ENCODE results near the gene TAOK3.
"Not testable (repeated sequence)": the region's sequence is repeated elsewhere in the genome, so short reads cannot be mapped to it uniquely, and the experiment has no call there.

Gene TAOK3

DNA sequence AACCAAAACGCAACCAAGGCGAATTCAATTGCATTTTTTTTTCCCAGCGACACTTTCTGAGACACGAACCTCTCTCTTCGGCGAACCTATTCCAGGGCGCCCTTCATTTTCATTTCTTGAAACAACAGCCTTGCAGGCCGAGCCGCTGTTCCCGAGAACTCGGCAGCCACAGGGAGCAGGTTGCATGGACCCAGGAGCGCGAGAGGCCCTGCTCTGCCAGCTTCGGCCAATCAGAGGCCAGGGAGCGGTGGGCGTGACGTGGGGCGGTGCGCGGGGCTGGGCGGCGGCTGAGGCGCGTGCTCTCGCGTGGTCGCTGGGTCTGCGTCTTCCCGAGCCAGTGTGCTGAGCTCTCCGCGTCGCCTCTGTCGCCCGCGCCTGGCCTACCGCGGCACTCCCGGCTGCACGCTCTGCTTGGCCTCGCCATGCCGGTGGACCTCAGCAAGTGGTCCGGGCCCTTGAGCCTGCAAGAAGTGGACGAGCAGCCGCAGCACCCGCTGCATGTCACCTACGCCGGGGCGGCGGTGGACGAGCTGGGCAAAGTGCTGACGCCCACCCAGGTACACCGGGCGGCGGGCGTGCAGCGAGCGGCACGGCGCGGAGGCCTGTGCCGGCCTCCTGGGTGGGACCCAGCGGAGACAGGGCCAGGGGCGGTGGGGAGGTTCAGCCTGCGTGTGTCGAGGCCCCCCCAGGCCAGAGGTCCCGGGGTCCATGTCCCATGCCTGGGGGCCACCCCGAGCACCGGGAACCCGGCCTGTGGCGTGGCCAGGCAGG, 236.7 kb downstream of the TAOK3 start, which contains the start of gene PEBP1:
Gene PEBP1, plus strand, starts transcription at position 337 of the 771 bp plus-strand sequence. Its CDS starts 86 bp downstream, at position 423.
- H3K4me3 ChIP-seq (ENCODE audit: low read depth, low read length) = peak within 1 kb of the TSS; percentile 92
- TF ChIP-seq, protein P1, sequence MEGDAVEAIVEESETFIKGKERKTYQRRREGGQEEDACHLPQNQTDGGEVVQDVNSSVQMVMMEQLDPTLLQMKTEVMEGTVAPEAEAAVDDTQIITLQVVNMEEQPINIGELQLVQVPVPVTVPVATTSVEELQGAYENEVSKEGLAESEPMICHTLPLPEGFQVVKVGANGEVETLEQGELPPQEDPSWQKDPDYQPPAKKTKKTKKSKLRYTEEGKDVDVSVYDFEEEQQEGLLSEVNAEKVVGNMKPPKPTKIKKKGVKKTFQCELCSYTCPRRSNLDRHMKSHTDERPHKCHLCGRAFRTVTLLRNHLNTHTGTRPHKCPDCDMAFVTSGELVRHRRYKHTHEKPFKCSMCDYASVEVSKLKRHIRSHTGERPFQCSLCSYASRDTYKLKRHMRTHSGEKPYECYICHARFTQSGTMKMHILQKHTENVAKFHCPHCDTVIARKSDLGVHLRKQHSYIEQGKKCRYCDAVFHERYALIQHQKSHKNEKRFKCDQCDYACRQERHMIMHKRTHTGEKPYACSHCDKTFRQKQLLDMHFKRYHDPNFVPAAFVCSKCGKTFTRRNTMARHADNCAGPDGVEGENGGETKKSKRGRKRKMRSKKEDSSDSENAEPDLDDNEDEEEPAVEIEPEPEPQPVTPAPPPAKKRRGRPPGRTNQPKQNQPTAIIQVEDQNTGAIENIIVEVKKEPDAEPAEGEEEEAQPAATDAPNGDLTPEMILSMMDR (IDR thresholded peaks at IDR 0.05; ENCODE audit: borderline replicate concordance, insufficient read depth, low read depth, low read length) = no peak

DNA sequence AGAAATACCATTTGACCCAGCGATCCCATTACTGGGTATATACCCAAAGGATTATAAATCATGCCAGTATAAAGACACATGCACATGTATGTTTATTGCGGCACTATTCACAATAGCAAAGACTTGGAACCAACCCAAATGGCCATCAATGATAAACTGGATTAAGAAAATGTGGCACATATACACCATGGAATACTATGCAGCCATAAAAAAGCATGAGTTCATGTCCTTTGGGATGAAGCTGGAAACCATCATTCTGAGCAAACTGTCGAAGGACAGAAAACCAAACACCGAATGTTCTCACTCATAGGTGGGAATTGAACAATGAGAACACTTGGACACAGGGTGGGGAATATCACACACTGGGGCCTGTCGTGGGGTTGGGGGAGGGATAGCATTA, 243.3 kb downstream of the TAOK3 start:
- not testable (repeated sequence) for H3K4me3 ChIP-seq (ENCODE audit: low read depth, low read length)

DNA sequence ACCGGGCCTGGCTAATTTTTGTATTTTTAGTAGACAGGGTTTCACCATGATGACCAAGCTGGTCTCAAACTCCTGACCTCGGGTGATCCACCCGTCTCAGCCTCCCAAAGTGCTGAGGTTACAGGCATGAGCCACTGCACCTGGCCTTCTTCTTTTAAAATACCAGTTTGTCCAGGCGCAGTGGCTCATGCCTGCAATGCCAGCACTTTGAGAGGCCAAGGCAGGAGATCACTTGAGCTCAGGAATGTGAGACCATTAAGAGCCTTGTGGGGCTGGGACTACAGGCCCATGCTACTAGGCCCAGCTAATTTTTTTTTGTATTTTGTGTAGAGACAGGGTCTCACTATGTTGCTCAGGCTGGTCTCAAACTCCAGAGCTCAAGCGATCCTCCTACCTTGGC, 244.8 kb downstream of the TAOK3 start:
- TF ChIP-seq, protein P1 (IDR thresholded peaks at IDR 0.05; ENCODE audit: borderline replicate concordance, insufficient read depth, low read depth, low read length) = no peak
- no peak overlapping the region for H3K4me3 ChIP-seq (ENCODE audit: low read depth, low read length)

DNA sequence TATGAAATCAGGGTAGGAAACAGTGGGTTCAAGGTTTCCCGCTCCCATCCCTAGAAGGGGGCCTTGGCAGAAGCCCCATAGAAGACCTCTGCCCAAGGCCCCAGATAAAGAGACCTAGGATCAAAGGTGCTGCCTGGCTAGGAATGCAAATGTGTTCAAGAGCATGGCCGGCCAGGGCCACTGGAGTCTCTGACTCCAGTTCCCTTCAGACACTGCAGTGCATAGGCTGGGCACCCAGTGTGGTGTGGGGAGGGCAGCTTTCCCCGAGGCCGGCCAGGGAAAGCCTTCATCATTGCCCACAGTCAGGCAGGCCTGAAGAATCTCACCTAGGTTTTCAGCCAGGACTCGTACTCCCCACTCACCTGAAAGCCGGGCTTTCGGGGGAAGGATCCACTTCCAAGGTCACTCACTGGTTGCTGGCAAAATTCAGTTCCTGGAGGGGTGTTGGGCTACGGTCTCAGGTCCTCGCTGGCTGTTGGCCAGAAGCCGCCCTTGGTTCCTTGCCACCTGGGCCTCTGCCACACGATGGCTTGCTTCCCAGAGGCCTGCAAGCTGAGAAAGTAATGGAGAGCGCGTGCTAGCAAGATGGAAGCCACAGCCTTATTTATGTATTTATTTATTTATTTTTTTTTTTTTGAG, 246.5 kb downstream of the TAOK3 start:
- H3K4me3 ChIP-seq (ENCODE audit: low read depth, low read length) = no peak overlapping the region
- TF ChIP-seq, protein P1 (IDR thresholded peaks at IDR 0.05; ENCODE audit: borderline replicate concordance, insufficient read depth, low read depth, low read length) = no peak

GRCh38 chr12:118125743-118126118, 247.0 kb downstream of the TAOK3 start:
- TF ChIP-seq, protein P1 (IDR thresholded peaks at IDR 0.05; ENCODE audit: borderline replicate concordance, insufficient read depth, low read depth, low read length) = no peak
- H3K4me3 ChIP-seq (ENCODE audit: low read depth, low read length) = no peak overlapping the region

DNA sequence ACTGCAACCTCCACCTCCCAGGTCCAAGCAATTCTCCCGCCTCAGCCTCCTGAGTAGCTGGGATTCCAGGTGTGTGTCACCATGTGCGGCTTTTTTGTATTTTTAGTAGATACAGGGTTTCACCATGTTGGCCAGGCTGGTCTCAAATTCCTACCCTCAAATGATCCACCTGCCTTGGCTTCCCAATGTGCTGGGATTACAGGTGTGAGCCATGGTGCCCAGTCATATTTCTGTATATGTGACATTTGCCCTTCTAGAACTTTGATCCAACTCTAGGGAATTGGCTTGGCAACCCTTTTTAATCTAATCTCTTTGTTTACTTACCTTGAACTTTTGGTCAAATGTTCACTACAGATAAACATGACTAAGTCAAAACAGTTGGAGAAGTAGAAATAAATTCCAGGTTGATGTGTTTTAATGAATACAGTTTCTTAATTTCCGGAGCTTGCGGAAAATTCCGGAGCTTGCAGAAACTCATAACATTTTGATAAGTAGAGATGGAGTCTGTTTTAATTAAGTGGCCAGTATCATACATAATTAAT, 248.3 kb downstream of the TAOK3 start:
- TF ChIP-seq, protein P1 (IDR thresholded peaks at IDR 0.05; ENCODE audit: borderline replicate concordance, insufficient read depth, low read depth, low read length) = no peak
- no peak overlapping the region for H3K4me3 ChIP-seq (ENCODE audit: low read depth, low read length)

- no peak overlapping the region for H3K4me3 ChIP-seq (ENCODE audit: low read depth, low read length)
- TF ChIP-seq, protein P1 (IDR thresholded peaks at IDR 0.05; ENCODE audit: borderline replicate concordance, insufficient read depth, low read depth, low read length) = no peak
Measured at GRCh38 chr12:118122264-118122663, 250.4 kb downstream of the TAOK3 start.

All from GM12875 (cell line).